BJ (cell line): ENCODE results near the gene LRIG1. TPM values are rescaled to one million over a fixed set of nuclear protein-coding genes. Genes with fewer than 3 reads are reported as not detected.

Source experiments
- CTCF ChIA-PET: fragments of 350-600 bp; formaldehyde crosslinking; extraction: SDS; loops from one replicate; lab custom pipeline; 2021; ENCODE audit warnings: antibody characterized with exemption, inconsistent platforms; lab: Yijun Ruan, JAX
- POLR2A ChIA-PET: fragments of 300-600 bp; sonication (Branson Sonifier 250); formaldehyde crosslinking; extraction: SDS; loops from one replicate; lab custom pipeline; 2021; ENCODE audit warnings: antibody characterized with exemption; lab: Charles Lee
- DNase-seq: peaks from one replicate; pipeline ENCODE4 v3.0.0-alpha.2; 2011; ENCODE audit warnings: low read depth
- H3K27me3 ChIP-seq: 2 replicates; pipeline ENCODE4 v1.6.0; 2011; ENCODE audit warnings: low read length; ENCODE audit not compliant: control insufficient read depth, insufficient read depth
- H3K36me3 ChIP-seq: 2 replicates; pipeline ENCODE4 v1.5.1; 2011; ENCODE audit warnings: low read length; ENCODE audit not compliant: control insufficient read depth, insufficient read depth
- H3K4me3 ChIP-seq: 2 replicates; pipeline ENCODE4 v1.5.1; 2011; ENCODE audit warnings: low read depth, mild to moderate bottlenecking, control low read depth, low read length
- polyA plus RNA-seq: library from polyadenylated mRNA; depleted of rRNA; stranded (reverse); fragments of >200 nt; gene quantifications from 2 replicates; pipeline ENCODE4 v1.2.3, GENCODE V29; 2011
- TF ChIP-seq, protein P1 (sequence below): IDR thresholded peaks from 2 replicates; pipeline ENCODE4 v1.5.1; 2011; ENCODE audit warnings: low read depth, mild to moderate bottlenecking, control low read depth, inconsistent platforms, low read length, moderate library complexity; ENCODE audit not compliant: insufficient read depth

Gene LRIG1
- polyA plus RNA-seq, 1 experiment, result 13.0 TPM

DNA sequence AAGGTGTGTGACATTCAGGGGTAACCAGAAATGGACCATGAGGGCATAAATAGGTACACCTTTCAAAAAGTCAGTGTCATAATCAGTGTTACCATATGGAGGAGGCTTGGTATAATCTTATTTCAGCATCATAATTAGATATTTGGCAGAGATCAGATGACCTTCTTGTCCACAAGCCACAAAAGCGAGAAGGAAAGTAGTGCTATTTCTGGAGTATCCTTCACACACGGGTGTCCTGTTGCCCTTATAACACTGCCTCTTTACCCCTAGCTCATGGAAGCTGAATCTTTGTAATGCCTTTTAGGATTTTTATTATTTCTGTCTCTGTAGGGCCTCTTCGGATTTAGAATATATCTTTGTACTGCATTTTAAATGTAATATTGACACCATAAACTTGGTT is 132.8 kb downstream of the LRIG1 start:
- Histone ChIP-seq H3K27me3 (no peaks in the 10 kb centered on the region), H3K36me3 (no peaks in the 10 kb centered on the region), H3K4me3 (no peak overlapping the region)
- TF ChIP-seq, protein P1, sequence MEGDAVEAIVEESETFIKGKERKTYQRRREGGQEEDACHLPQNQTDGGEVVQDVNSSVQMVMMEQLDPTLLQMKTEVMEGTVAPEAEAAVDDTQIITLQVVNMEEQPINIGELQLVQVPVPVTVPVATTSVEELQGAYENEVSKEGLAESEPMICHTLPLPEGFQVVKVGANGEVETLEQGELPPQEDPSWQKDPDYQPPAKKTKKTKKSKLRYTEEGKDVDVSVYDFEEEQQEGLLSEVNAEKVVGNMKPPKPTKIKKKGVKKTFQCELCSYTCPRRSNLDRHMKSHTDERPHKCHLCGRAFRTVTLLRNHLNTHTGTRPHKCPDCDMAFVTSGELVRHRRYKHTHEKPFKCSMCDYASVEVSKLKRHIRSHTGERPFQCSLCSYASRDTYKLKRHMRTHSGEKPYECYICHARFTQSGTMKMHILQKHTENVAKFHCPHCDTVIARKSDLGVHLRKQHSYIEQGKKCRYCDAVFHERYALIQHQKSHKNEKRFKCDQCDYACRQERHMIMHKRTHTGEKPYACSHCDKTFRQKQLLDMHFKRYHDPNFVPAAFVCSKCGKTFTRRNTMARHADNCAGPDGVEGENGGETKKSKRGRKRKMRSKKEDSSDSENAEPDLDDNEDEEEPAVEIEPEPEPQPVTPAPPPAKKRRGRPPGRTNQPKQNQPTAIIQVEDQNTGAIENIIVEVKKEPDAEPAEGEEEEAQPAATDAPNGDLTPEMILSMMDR, result no peak
- no peak for DNase-seq
- ChIA-PET CTCF (interaction anchor here (1.9 kb wide), 1 partner anchor 10 kb away, joined by 6 read pairs; no protein-coding TSS in a partner anchor), POLR2A (no interaction called here)

DNA sequence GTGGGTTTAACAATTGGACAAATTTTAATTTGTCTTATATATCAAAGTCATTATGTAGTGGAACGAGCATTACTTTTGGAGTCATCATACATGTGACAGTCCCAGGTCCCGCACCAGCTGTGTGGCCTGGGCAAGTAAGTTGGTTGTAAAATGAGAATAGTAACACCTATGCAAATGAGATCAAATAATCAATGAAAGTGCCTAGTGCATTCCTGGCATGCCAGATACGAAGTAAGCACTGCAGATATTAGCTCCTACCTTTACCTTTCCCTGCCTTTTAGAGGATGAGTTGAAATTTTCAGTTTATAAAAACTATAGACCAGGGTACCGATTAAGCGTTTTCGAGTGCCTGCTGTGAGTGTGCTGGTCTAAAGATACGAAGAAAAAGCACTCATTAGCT is 134.1 kb downstream of the LRIG1 start:
- no peak for DNase-seq
- Histone ChIP-seq H3K27me3 (no peaks in the 10 kb centered on the region), H3K36me3 (no peaks in the 10 kb centered on the region), H3K4me3 (no peak overlapping the region)
- ChIA-PET POLR2A (no interaction called here), CTCF (interaction anchor here (1.0 to 1.9 kb wide), 3 partner anchors 11 to 18 kb away, joined by 3 to 6 read pairs (median 3); no protein-coding TSS in a partner anchor)
- TF ChIP-seq, protein P1, result no peak

DNA sequence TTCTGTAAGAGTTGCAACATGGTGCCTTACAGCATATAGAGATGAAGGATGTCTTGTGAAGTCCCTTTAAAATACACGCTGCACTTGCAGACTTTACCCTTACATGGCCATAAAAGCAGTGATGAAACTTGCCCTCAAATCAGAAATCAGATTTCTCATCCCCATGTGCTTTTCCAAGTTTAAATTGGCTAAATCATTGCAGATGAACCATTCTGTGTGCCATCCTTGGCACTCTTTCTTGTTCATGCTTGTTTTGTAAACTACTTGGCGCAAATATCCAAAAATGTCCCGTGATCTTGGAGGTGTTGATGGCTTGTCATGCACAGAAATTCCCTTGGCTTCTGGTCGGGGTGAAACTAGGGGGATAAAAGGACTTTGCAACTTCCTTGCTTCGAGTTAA is 135.7 kb downstream of the LRIG1 start:
- H3K36me3 ChIP-seq, result no peaks in the 10 kb centered on the region
- H3K27me3 ChIP-seq, result no peaks in the 10 kb centered on the region
- TF ChIP-seq, protein P1, result no peak
- ChIA-PET POLR2A (no interaction called here), CTCF (no interaction called here)
- H3K4me3 ChIP-seq, result no peak overlapping the region
- no peak for DNase-seq

DNA sequence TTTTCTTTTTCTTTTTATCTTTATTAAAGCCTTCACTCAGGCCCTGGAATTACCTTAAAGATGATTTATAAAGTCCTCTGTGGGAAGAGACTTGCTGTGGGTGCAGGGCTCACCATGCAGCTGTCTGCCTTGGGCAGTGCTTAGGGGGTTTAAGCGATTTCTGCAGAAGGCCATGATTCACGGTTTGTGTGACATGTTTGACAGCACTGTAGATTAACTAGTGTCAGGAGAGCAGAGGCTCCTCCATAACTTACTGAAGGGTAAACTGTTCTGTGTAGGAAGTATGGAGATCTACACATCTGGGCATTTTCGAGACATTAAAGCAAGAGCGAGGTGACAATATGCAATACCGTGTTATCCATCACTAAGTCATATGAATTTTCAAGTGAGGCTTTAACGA is 137.7 kb downstream of the LRIG1 start:
- POLR2A ChIA-PET, result no interaction called here
- CTCF ChIA-PET, result interaction anchor here (1.0 kb wide), 1 partner anchor 15 kb away, joined by 3 read pairs; no protein-coding TSS in a partner anchor

DNA sequence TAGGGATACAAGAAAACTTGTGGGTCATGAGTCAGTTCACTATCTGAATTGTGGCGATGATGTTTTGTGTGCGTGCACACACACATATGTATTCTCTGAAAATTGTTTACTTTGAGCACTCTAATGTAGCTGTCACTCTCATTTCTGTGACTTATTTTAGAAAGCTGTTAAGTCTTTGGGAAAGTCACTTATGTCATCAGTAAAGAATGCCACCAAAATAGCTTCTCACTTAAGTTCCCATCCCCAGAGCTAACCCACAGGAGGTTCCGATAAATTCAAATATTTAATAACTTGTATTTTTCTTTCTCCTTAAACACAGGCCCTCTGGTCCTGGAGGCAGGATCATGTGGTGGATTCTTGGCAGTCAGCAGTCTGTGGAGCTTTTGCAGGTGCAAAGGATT is 138.3 kb downstream of the LRIG1 start:
- no peak overlapping the region for H3K4me3 ChIP-seq
- peak; percentile 50 for DNase-seq
- POLR2A ChIA-PET, result no interaction called here
- TF ChIP-seq, protein P1, result no peak
- H3K36me3 ChIP-seq, result no peaks in the 10 kb centered on the region
- no peaks in the 10 kb centered on the region for H3K27me3 ChIP-seq
- CTCF ChIA-PET, result interaction anchor here (1.0 kb wide), 1 partner anchor 15 kb away, joined by 3 read pairs; no protein-coding TSS in a partner anchor

More for the DNA sequence above, 137.7 kb downstream of the LRIG1 start:
- DNase-seq, result no peak
- Histone ChIP-seq H3K36me3 (no peaks in the 10 kb centered on the region), H3K4me3 (no peak overlapping the region), H3K27me3 (no peaks in the 10 kb centered on the region)
- TF ChIP-seq, protein P1, result no peak
